Measurements from ENCODE around the gene CTNNA1.
"Not testable (repeated sequence)": the region's sequence is repeated elsewhere in the genome, so short reads cannot be mapped to it uniquely, and the experiment has no call there.

Gene CTNNA1

DNA sequence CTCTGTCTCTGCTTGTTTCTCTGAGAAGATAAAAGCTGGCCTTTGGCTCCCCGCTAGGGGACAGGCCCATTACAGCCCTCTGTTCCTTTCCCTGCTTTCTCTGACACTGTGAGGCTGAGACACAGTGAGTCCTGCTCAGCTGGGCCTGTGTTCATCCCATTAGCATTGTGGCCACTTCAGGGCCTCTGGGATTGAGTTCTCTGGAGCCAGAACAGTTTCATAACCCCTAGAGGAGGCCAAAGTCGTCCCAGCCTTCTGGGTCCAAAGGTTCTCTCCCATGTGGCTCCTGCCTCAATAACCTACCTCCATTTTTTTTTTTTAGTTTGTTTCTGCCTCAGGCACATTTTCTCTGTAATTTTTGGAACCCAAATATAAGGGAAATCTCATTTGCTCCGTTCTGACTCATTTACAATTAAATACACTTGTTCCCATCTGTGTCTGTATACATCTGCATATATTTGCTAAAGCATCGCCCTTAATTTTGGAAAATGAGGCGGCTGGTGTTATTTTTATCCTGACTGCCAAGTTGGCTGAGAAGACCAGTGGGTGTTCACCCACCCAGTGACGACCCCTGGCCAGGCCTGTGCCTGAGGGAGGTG, 27.3 kb upstream of the CTNNA1 start:
- no peak for DNase-seq

DNA sequence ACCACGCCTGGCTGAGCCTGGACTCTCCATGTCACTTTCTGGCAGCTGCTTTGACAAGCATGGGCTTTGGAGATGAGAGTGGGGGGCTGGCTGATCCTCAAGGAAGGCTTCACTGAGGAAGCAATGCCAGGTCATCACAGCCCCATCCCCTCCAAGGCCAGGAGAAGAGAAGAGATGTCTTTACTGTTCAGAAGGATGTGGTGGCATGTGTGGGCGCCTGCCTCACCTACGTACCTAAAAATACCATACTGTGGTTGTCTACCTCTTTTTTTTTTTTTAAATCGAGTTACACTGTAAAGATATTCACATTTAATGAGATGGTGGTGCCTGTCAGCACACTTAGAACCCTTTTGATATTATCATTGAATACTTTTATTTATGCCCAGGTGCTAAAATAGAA, 26.4 kb upstream of the CTNNA1 start:
- no peak for DNase-seq

DNA sequence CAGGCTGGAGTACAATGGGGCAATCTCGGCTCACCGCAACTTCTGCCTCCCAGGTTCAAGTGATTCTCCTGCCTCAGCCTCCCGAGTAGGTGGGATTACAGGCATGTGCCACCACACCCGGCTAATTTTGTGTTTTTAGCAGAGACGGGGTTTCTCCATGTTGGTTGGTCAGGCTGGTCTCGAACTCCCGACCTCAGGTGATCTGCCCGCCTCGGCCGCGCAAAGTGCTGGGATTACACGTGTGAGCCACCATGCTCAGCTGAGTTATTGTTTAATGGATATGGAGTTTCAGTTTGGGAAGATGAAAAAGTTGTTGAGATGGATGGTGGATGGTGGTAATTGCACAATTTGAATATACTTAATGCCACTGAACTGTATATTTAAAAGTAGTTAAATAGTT, 22.7 kb upstream of the CTNNA1 start:
- DNase-seq: not testable (repeated sequence)

GRCh38 chr5:138732466-138732865, 20.8 kb upstream of the CTNNA1 start:
- no peak for DNase-seq

GRCh38 chr5:138732933-138733332, 20.3 kb upstream of the CTNNA1 start:
- DNase-seq: no peak

GRCh38 chr5:138733509-138733908, 19.7 kb upstream of the CTNNA1 start:
- DNase-seq: no peak

GRCh38 chr5:138736293-138736692, 16.9 kb upstream of the CTNNA1 start:
- no peak for DNase-seq

DNA sequence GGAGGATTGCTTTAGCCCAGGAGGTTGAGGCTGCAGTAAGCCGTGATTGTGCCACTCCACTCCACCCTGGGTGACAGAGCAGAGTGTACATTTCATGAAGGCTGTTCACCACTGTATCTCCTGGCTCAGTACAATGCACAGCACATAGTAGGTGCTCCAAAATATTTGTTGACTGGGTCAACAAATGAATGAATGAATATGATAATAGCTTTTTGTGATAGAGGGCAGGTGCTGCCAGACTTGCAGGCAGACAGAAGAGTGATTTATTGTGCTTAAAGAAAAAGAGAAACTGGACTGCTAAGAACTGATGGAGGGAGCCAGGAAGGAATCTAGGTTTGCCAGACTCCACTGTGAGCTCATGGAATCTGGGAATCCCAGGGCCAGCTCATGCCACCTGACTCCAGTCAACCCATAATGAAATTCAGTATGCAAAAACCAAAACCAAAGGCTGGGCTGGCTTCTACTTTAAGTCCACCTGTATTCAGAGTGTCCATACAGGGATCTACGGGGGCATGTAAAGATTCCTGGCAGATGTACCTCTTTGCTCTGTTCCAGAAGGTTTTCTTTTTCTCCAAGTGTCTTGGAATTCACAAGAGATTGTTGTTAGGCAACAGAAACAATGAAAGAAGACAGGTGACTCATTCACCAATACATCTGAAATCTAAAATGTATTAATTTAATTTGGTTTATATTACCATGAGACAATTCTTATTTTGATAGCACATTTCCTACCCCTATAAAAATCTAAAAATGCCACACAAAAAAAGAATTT, 15.5 kb upstream of the CTNNA1 start:
- DNase-seq: no peak

DNA sequence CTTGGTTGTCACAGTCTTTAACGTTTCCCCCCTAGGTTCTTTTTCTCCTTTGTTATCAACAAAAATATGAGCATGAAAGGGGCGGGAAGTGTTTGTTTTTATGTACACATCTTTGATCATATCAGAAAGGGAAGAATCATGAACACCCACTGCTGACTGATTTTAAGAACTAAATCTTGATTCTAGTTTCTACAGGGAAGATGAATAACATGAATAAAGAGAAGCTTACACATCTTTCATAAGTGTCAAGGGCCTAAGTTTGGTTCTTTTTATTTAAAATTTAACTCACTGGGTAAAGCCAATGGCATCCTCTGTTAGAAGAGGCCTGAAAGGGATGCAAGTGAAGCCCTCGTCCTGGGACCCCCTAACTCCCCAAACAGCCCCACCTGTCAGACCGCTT, 14.8 kb upstream of the CTNNA1 start:
- no peak for DNase-seq

DNA sequence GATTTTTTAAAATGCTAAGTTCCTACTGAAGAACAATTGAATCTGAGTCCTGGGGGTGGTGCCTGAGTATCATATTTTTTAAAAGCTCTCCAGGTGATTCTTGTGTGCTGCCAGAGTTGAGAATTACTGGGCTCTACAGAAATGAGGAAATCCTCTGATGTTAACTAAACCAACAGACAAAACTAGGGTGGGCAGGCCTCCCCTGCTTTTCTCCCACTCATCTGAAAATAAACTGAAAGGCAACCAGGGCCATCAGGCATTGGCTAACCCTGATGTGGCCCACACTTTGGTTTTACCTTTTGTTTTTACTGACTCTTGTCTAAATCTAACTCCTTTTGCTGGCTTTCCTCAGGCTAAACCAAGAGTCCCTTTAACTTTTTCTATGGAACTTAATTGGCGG, 13.3 kb upstream of the CTNNA1 start:
- no peak for DNase-seq

DNA sequence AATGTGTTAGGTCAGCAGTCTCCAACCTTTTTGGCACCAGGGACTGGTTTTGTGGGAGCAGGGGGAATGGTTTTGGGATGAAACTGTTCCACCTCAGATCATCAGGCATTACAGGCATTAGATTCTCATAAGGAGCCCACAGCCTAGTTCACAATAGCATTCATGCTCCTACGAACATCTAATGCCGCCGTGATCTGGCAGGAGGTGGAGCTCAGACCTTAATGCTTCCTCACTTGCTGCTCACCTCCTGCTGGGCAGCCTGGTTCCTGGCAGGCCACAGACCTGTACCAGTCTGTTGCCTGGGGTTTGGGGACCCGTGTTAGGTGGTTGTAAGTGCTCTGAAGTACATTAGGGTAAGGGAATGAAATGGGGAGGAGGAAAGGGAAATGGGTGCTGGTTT, 9.7 kb upstream of the CTNNA1 start:
- no peak for DNase-seq

DNA sequence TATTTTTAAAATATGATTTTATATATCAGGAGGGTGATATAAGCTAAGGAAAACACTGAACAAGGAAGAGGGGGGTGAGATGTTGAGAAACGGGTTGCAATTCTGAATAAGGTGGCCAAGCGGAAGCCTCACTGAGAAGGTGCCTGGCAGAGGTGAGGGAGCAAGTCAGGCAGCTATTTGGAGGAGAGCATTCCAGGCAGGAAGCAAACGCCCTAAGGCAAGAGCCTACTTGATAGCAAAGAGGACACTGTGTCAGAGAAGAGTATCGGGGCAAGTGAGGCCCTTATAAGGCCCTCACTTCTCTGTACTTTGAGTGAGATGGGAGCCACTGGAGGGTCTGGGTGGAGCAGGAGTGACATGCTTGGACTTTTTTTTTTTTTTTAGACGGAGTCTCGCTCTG, 8.0 kb upstream of the CTNNA1 start:
- DNase-seq: no peak

DNA sequence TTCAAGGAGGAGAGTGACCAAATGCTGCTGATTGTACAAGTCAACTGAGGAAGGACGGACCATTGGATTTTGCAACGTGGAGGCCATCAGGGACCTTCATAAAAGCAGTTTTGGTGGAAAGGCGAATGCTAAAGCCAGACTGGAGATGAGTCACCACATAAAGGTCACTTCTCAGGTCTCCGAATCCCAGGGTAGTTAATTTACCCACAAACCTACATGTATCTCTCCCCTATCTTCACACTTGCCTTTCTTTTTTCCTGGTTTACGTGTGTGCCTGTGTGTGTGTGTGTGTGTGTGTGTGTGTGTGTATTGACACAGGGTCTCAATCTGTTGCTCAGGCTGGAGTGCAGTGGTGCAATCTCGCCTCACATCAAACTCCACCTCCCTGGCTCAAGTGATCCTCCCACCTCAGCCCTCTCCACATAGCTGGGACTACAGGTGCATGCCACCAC, 4.6 kb upstream of the CTNNA1 start:
- no peak for DNase-seq

DNA sequence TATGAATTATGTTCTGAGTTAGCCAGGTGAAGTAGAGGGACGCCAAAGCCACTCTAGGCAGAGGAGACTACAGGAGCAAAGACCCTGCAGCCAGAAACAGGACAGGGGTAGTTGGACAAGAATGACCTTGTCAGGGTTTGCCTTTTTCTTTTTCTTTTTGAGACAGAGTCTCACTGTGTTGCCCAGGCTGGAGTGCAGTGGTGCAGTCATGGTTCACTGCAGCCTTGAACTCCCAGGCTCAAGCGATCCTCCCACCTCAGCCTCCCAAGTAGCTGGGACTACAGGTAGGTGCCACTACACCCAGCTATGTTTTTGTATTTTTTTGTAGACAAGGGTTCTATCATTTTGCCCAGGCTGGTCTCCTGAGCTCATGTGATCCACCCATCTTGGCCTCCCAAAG, 1.9 kb upstream of the CTNNA1 start:
- not testable (repeated sequence) for DNase-seq

DNA sequence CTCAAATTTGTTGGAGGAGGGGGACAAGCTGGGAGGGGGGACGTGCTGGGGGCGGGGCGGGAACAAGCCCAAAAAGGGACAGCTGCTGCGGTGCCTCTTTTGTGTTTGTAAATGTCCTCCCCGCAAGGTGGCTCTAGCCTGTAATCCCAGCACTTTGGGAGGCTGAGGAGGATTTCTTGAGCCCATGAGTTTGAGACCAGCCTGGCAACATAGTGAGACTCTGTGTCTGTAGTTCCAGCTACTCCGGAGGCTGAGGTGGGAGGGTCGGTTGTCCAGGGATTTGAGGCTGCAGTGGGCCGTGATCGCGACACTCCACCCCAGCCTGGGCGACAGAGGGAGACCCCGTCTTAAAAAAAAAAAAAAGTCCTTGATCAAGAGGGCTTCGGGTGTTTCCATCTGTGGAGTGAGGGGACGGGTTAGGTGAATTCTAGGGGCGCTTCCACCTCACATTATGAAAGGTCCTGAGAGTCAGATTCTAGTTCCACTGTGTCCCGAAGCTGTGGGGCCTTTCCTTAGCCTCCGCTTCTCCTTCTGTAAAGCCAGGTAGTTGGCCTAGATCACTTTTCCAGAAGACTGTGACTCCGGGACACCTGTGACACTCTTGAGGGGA, 779 bp upstream of the CTNNA1 start:
- peak; percentile 37 for DNase-seq

DNA sequence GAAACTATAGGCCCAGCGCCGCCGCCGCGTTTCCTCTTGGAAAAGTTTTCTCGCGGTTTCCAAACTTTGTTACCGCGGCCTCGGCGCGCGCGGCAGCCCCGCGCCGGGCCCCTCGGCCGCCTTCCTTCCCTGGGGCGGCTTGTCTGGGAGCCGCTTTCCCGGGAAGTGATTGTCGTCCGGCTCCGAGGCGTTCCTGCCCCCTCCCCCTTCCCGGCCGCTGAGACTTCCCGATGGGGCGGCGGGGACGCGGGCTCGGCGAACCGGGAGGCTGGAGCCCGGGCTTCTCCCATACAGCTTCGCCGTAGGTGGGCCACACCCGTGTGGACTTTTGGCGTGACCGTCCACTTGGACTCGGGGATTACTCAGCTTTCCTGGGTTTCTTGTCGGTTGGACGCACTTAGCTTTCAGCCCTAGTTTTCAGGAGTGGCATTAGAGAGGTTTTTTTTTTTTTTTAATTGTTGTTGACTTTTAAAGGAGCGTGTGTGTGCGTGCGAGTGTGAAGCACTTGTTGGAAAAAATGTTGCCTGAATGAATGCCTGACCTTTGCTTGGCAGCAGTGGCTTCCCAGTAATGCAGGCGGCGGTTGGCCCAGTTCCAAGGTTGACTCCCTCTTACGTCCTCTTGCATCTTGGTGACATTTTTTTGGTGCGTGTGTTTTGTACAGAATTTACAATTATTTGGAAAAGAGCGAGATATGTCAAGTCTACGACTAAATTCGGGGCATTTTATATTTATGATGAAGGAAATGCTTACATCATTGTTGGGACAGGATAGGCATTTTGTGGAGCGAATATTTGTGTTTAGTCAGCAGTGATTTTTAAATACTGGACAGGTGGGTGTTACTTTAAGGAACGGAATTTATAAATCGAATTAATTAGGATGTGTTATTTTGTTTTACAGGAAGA, 821 bp downstream of the CTNNA1 start:
- peak; percentile 90 for DNase-seq

DNA sequence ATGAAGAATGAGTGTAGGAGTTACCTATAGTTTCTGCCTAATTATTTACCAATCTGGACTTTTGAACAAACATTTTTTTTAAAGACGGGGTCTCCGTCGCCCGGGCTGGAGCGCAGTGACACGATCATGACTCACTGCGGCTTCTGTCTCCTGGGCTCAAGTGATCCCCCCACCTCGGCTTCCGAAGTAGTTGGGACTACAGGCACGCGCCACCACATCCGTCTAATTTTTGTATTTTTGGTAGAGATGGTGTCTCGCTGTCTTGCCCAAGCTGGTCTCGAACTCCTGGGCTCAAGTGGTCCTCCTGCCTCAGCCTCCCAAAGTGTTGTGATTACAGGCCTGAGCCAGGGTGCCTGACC, 1.5 kb downstream of the CTNNA1 start:
- DNase-seq: peak; percentile 12

DNA sequence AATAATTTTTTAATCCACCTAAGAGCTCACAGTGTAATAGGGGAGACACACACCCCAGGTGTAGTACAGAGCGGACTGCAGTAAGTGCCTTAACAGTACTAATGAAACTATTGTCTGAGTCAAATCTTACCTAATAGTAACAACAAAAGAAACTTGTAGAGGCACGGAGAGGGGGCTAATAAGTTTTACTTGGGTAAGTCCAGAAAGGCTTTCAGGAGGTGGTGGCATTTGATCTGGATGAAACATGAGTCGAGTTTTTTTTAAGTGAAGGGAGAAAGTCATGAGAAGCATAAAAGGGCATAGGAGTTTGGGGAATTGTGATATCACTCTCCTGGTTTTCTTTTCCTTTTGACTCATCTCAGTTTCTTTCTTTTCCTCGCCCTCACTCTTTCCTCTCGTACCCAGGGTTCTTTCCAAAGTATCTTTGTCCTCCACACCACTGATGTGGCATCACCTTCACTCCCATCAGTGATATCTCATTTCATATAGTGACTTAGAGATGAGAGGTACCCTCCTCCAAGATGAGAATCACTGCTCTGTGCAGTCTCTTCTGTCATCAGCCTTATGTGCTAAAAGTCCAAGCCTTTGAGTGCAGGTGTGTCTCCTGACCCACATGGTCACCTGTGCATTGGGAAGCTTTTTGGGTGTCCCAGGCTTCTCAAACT, 2.0 kb downstream of the CTNNA1 start:
- DNase-seq: no peak

DNA sequence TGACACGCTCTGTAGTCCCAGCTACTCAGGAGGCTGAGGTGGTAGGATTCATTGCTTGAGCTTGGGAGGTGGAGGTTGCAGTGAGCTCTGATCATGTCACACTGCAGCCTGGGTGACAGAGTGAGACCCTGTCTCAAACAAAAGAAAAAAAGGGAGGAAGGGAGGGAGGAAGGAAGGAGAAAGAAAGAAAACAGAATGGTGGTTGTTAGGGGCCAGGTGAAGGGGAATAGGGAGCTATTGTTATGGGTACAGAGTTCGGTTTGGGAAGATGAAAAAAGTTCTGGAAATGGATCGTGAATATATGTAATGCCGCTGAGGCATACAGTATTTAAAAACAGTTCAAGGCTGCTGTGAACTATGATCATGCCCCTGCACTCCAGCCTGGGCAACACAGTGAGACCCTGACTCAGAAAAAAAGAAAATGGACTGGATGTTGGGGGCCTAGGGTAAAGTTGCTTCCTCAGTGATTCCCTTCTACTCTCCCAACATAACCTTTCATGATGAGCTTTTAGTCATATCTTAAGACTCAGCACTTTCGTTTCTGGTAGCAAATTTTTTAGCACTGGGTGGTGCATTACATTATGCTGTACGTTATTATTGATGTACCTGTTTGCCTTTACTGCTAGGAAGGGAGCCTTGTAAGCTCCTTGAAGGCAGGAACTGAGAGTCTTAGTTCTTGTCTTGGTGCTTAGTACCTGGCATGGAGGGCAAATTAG, 4.0 kb downstream of the CTNNA1 start:
- DNase-seq: no peak

GRCh38 chr5:138760448-138761110, 7.4 kb downstream of the CTNNA1 start:
- peak; percentile 20 for DNase-seq

- not testable (repeated sequence) for DNase-seq
Observed at GRCh38 chr5:138761115-138761514, 7.9 kb downstream of the CTNNA1 start.

All from fibroblast of skin of right biceps (primary cell).